Cardiac muscle cell (in vitro differentiated cells and primary cell): ENCODE measurements around the gene MYLK. TPM values are rescaled to one million over a fixed set of nuclear protein-coding genes. Genes with fewer than 3 reads are reported as not detected.

Experiments
- DNase-seq, 2 donors: peaks; one replicate each; pipeline versions ENCODE4 v3.0.0 to v3.0.0-alpha.2; 2010 to 2017; ENCODE audit warnings: low read depth in 1 of 2, low spot score in 1 of 2
- H3K27ac ChIP-seq: fragments of 200-600 bp; sonication (generic); 2 replicates; pipeline ENCODE4 v1.5.1; 2016
- H3K27me3 ChIP-seq: fragments of 200-600 bp; sonication (generic); 2 replicates; pipeline ENCODE4 v1.6.0; 2016; ENCODE audit warnings: control low read depth
- H3K36me3 ChIP-seq: fragments of 200-600 bp; sonication (generic); 2 replicates; pipeline ENCODE4 v1.5.1; 2016; ENCODE audit warnings: control low read depth
- H3K4me1 ChIP-seq: fragments of 200-600 bp; sonication (generic); 2 replicates; pipeline ENCODE4 v1.8.1; 2017; ENCODE audit warnings: low read depth, mild to moderate bottlenecking, mixed run types
- H3K4me3 ChIP-seq: fragments of 200-600 bp; sonication (generic); 2 replicates; pipeline ENCODE4 v1.5.1; 2016; ENCODE audit warnings: mild to moderate bottlenecking
- H3K9me3 ChIP-seq: fragments of 200-600 bp; sonication (generic); 2 replicates; pipeline ENCODE4 v1.5.1; 2017; ENCODE audit warnings: low read depth, mild to moderate bottlenecking, control low read depth
- polyA plus RNA-seq: library from polyadenylated mRNA; unstranded; fragments of >200 nt; fragmentation: Nextera tagmentation; extraction: Ambion mirVana; gene quantifications from 2 replicates; pipeline ENCODE4 v1.2.1, GENCODE V29; 2016
- total RNA-seq: library from RNA; depleted of rRNA; stranded (reverse); fragments of >200 nt; gene quantifications from 2 replicates; pipeline ENCODE4 v1.2.3, GENCODE V29; 2016
- TF ChIP-seq, protein P1 (sequence below): IDR thresholded peaks from 2 replicates; pipeline ENCODE4 v1.5.1; 2012; ENCODE audit warnings: low read depth, mild to moderate bottlenecking, low read length

Gene MYLK
- total and polyA plus RNA-seq, 2 experiments from 2014 or later: 2.0 to 5.8 TPM

GRCh38 chr3:123624302-123624701 is 259.8 kb downstream of the MYLK start:
- Histone ChIP-seq H3K4me3 (no peak overlapping the region), H3K27me3 (no peaks in the 10 kb centered on the region), H3K36me3 (no peaks in the 10 kb centered on the region), H3K9me3 (no peaks in the 10 kb centered on the region), H3K27ac (no peak overlapping the region), H3K4me1 (no peaks in the 10 kb centered on the region)
- TF ChIP-seq, protein P1, sequence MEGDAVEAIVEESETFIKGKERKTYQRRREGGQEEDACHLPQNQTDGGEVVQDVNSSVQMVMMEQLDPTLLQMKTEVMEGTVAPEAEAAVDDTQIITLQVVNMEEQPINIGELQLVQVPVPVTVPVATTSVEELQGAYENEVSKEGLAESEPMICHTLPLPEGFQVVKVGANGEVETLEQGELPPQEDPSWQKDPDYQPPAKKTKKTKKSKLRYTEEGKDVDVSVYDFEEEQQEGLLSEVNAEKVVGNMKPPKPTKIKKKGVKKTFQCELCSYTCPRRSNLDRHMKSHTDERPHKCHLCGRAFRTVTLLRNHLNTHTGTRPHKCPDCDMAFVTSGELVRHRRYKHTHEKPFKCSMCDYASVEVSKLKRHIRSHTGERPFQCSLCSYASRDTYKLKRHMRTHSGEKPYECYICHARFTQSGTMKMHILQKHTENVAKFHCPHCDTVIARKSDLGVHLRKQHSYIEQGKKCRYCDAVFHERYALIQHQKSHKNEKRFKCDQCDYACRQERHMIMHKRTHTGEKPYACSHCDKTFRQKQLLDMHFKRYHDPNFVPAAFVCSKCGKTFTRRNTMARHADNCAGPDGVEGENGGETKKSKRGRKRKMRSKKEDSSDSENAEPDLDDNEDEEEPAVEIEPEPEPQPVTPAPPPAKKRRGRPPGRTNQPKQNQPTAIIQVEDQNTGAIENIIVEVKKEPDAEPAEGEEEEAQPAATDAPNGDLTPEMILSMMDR: no peak
- DNase-seq: no peak

DNA sequence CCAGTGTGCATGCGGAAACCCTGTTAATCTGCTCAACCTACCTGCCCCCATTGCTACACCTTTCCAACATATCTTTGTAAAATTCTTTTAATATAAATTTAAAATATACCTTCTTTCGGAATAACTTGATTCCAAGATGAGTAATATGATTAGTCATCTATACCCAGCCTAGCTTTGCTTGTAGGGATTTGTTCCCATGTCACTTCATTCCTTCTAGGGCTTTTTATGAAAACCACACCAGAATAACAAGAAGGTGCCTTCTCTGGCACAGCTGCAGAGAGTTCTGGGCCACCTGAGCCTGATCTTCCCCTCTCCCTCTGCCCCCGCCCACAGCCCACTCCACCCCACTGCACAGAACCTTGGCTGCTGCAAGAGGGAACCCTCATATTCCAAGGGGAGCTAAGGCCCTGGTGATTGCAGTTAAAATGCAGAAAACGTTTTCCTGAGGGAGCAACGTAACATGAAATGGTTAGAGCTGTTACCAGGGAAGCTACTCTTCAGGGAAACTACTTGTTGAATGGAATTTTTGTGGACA is 260.7 kb downstream of the MYLK start:
- Histone ChIP-seq H3K4me3 (no peak overlapping the region), H3K4me1 (no peaks in the 10 kb centered on the region), H3K27me3 (no peaks in the 10 kb centered on the region), H3K27ac (no peak overlapping the region), H3K36me3 (no peaks in the 10 kb centered on the region), H3K9me3 (no peaks in the 10 kb centered on the region)
- DNase-seq: no peak
- TF ChIP-seq, protein P1: no peak

DNA sequence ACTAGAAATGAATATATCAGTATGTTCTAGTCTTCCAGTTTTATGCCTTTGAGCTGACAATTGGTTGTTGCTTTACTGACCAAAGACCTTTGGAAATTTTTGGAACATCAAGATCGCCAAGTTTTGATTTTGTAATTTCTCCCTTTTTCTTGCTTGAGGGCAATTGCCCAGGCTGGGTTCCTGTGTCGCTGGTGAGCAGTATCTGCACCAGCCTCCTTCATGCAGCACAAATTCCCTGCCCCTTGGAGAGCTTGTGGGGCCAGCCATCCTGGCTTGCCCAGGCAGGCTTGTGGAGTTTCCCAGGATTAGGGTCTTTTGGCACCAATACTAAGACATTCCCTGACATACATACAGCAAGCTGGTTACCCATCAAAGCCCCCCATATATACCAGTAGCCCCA is 261.4 kb downstream of the MYLK start:
- Histone ChIP-seq H3K4me3 (no peak overlapping the region), H3K27me3 (no peaks in the 10 kb centered on the region), H3K36me3 (no peaks in the 10 kb centered on the region), H3K9me3 (no peaks in the 10 kb centered on the region), H3K4me1 (no peaks in the 10 kb centered on the region), H3K27ac (no peak overlapping the region)
- TF ChIP-seq, protein P1: no peak
- no peak for DNase-seq

GRCh38 chr3:123621850-123622189 is 262.3 kb downstream of the MYLK start:
- no peak overlapping the region for H3K4me3 ChIP-seq
- no peaks in the 10 kb centered on the region for H3K36me3 ChIP-seq
- TF ChIP-seq, protein P1: no peak

DNA sequence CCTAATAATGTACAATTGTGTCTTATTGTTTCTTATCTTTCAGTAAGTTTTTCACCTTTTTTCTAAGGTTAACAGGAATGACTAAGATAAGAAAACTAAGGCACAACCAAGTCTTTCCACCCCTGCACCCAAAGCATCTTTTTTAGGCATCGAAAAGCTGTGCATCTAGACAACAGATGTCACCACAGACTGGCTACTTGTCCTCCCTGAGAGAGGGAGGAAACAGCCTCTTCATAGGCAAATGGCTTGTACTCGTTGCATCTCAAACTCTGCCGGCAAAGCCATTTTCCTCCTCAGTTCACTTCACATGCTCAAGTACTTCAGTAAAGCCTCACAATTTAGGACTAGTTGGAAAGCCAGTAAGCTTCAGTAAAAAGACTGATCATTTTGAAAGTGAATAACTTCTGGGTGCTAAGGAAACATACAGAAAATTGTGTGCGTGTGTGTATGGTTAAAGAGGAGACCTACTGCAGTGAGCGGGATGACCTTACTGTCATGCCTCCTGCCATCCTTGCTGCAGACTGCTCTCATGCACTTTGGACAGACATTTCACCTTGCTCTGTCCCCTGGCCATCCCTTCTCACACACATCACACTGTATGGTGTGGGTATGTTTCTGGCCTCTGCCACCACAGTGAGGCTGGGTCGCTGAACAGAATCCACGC is 262.8 kb downstream of the MYLK start:
- Histone ChIP-seq H3K36me3 (no peaks in the 10 kb centered on the region), H3K9me3 (no peaks in the 10 kb centered on the region), H3K27ac (no peak overlapping the region), H3K4me1 (no peaks in the 10 kb centered on the region), H3K27me3 (no peaks in the 10 kb centered on the region), H3K4me3 (no peak overlapping the region)
- DNase-seq: no peak
- TF ChIP-seq, protein P1: no peak

More at GRCh38 chr3:123621850-123622189, 262.3 kb downstream of the MYLK start:
- DNase-seq: no peak
- Histone ChIP-seq H3K27ac (no peak overlapping the region), H3K9me3 (no peaks in the 10 kb centered on the region), H3K27me3 (no peaks in the 10 kb centered on the region), H3K4me1 (no peaks in the 10 kb centered on the region)
